ENCODE data around the gene DIDO1.
A peak's percentile ranks its signal among the peaks of the same experiment; 100 is the strongest.

The DIDO1 gene

GRCh38 chr20:62861726-62862336, 64.5 kb downstream of the DIDO1 start, which contains the start of gene TCFL5:
Gene TCFL5, minus strand, starts transcription at chr20:62861822. Its CDS starts 152 bp downstream, at chr20:62861670.
- Histone ChIP-seq H3K27me3 (ENCODE audit: low read length) (no peaks in the 10 kb centered on the region), H3K4me3 (ENCODE audit: insufficient read depth, low read length, poor library complexity, severe bottlenecking) (peak within 1 kb of the TSS; percentile 55), H3K36me3 (ENCODE audit: low read length) (no peaks in the 10 kb centered on the region), H3K79me2 (ENCODE audit: insufficient read depth, low read length) (no peaks in the 10 kb centered on the region), H3F3A (ENCODE audit: insufficient read depth) (peaks cover 11% of the 10 kb centered on the region), H3K27ac (ENCODE audit: low read depth, low read length) (no peak within 1 kb of the TSS), H3K9ac (ENCODE audit: low read length) (peak within 1 kb of the TSS; percentile 37; the same call in 1 of the 2 replicates), H3K9me3 (ENCODE audit: insufficient read depth, low read length) (no peaks in the 10 kb centered on the region), H4K20me1 (ENCODE audit: low read depth, low read length) (no peaks in the 10 kb centered on the region), H2AFZ (ENCODE audit: low read depth, low read length, severe bottlenecking) (no peak within 1 kb of the TSS), H3K4me2 (ENCODE audit: low read depth, low read length, poor library complexity, severe bottlenecking) (peak within 1 kb of the TSS; percentile 40), H3K9me2 (replicated peaks; ENCODE audit: insufficient read depth, low read length) (no peaks in the 10 kb centered on the region)
- TF ChIP-seq EZH2phosphoT487 (conservative IDR thresholded peaks at IDR 0.05; ENCODE audit: low read length) = no peak
- no peak for TF ChIP-seq CTCF (IDR thresholded peaks at IDR 0.05; ENCODE audit: insufficient read depth, low read length, poor library complexity, severe bottlenecking)

- H3F3A ChIP-seq (ENCODE audit: insufficient read depth) = peaks cover 11% of the 10 kb centered on the region
- H3K9ac ChIP-seq (ENCODE audit: low read length) = peak overlapping the region; percentile 37; the same call in 1 of the 2 replicates
- H3K4me3 ChIP-seq (ENCODE audit: insufficient read depth, low read length, poor library complexity, severe bottlenecking) = peak overlapping the region; percentile 55
- no peaks in the 10 kb centered on the region for H3K36me3 ChIP-seq (ENCODE audit: low read length)
- no peaks in the 10 kb centered on the region for H4K20me1 ChIP-seq (ENCODE audit: low read depth, low read length)
- H3K27me3 ChIP-seq (ENCODE audit: low read length) = no peaks in the 10 kb centered on the region
- peak overlapping the region; percentile 40 for H3K4me2 ChIP-seq (ENCODE audit: low read depth, low read length, poor library complexity, severe bottlenecking)
- no peaks in the 10 kb centered on the region for H3K9me2 ChIP-seq (replicated peaks; ENCODE audit: insufficient read depth, low read length)
- no peak for TF ChIP-seq CTCF (IDR thresholded peaks at IDR 0.05; ENCODE audit: insufficient read depth, low read length, poor library complexity, severe bottlenecking)
- TF ChIP-seq EZH2phosphoT487 (conservative IDR thresholded peaks at IDR 0.05; ENCODE audit: low read length) = no peak
- no peak overlapping the region for H2AFZ ChIP-seq (ENCODE audit: low read depth, low read length, severe bottlenecking)
- no peak overlapping the region for H3K27ac ChIP-seq (ENCODE audit: low read depth, low read length)
- no peaks in the 10 kb centered on the region for H3K9me3 ChIP-seq (ENCODE audit: insufficient read depth, low read length)
- H3K79me2 ChIP-seq (ENCODE audit: insufficient read depth, low read length) = no peaks in the 10 kb centered on the region
Measured at GRCh38 chr20:62860924-62861691, 65.2 kb downstream of the DIDO1 start.

- no peaks in the 10 kb centered on the region for H3K9me3 ChIP-seq (ENCODE audit: insufficient read depth, low read length)
Measured at GRCh38 chr20:62860391-62860923, 65.8 kb downstream of the DIDO1 start.

More at GRCh38 chr20:62860391-62860923, 65.8 kb downstream of the DIDO1 start:
- Histone ChIP-seq H3K4me2 (ENCODE audit: low read depth, low read length, poor library complexity, severe bottlenecking) (peak overlapping the region; percentile 26), H3K36me3 (ENCODE audit: low read length) (no peaks in the 10 kb centered on the region), H4K20me1 (ENCODE audit: low read depth, low read length) (no peaks in the 10 kb centered on the region), H3K27ac (ENCODE audit: low read depth, low read length) (no peak overlapping the region), H3F3A (ENCODE audit: insufficient read depth) (peaks cover 11% of the 10 kb centered on the region), H3K79me2 (ENCODE audit: insufficient read depth, low read length) (no peaks in the 10 kb centered on the region), H3K27me3 (ENCODE audit: low read length) (no peaks in the 10 kb centered on the region), H2AFZ (ENCODE audit: low read depth, low read length, severe bottlenecking) (no peak overlapping the region), H3K9me2 (replicated peaks; ENCODE audit: insufficient read depth, low read length) (no peaks in the 10 kb centered on the region), H3K9ac (ENCODE audit: low read length) (no peak overlapping the region), H3K4me3 (ENCODE audit: insufficient read depth, low read length, poor library complexity, severe bottlenecking) (no peak overlapping the region)
- TF ChIP-seq EZH2phosphoT487 (conservative IDR thresholded peaks at IDR 0.05; ENCODE audit: low read length) (no peak), CTCF (IDR thresholded peaks at IDR 0.05; ENCODE audit: insufficient read depth, low read length, poor library complexity, severe bottlenecking) (no peak)

Data from SU-DHL-6 (cell line).